Activated CD4-positive, alpha-beta memory T cell treated with anti-CD3 and anti-CD28 coated beads, Interleukin-2, amount 10 ng/mL, durations not matched to agents 7 days and 5 days (primary cell): ENCODE results near the gene PRAMEF14. TPM values are rescaled to one million over a fixed set of nuclear protein-coding genes. Genes with fewer than 3 reads are reported as not detected.
"Not testable (repeated sequence)": the region's sequence is repeated elsewhere in the genome, so short reads cannot be mapped to it uniquely, and the experiment has no call there.

Experiments
- CTCF ChIA-PET: fragments of 350-600 bp; sonication (Branson Sonifier 250); formaldehyde crosslinking; loops from one replicate; lab custom pipeline; 2021; ENCODE audit warnings: antibody characterized with exemption, inconsistent platforms; lab: Charles Lee
- POLR2A ChIA-PET: fragments of 350-600 bp; sonication (Branson Sonifier 250); formaldehyde crosslinking; loops from one replicate; lab custom pipeline; 2021; ENCODE audit warnings: antibody characterized with exemption; lab: Charles Lee
- DNase-seq: peaks from one replicate; pipeline ENCODE4 v3.0.0-alpha.2; 2020
- H3K27ac Mint-ChIP-seq: one replicate; pipeline ENCODE4 v1.8.0; 2021; ENCODE audit warnings: mild to moderate bottlenecking, mixed read lengths
- H3K27me3 Mint-ChIP-seq: one replicate; pipeline ENCODE4 v1.8.0; 2021; ENCODE audit warnings: mixed read lengths
- H3K36me3 Mint-ChIP-seq: one replicate; pipeline ENCODE4 v1.8.0; 2021; ENCODE audit warnings: low read depth, mixed read lengths
- H3K4me1 Mint-ChIP-seq: one replicate; pipeline ENCODE4 v1.8.0; 2021; ENCODE audit warnings: mixed read lengths
- H3K4me3 Mint-ChIP-seq: one replicate; pipeline ENCODE4 v1.8.0; 2021; ENCODE audit warnings: mild to moderate bottlenecking, mixed read lengths
- H3K9me3 Mint-ChIP-seq: one replicate; pipeline ENCODE4 v1.8.0; 2021; ENCODE audit warnings: mixed read lengths
- total RNA-seq, 2 experiments: library from RNA; stranded (reverse); gene quantifications; one replicate each; pipeline ENCODE4 v1.2.3, GENCODE V29; 2021

Gene PRAMEF14, protein sequence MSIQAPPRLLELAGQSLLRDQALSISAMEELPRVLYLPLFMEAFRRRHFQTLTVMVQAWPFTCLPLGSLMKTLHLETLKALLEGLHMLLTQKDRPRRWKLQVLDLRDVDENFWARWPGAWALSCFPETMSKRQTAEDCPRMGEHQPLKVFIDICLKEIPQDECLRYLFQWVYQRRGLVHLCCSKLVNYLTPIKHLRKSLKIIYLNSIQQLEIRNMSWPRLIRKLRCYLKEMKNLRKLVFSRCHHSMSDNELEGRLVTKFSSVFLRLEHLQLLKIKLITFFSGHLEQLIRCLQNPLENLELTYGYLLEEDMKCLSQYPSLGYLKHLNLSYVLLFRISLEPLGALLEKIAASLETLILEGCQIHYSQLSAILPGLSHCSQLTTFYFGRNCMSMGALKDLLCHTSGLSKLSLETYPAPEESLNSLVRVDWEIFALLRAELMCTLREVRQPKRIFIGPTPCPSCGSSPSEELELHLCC
- not detected for total RNA-seq

DNA sequence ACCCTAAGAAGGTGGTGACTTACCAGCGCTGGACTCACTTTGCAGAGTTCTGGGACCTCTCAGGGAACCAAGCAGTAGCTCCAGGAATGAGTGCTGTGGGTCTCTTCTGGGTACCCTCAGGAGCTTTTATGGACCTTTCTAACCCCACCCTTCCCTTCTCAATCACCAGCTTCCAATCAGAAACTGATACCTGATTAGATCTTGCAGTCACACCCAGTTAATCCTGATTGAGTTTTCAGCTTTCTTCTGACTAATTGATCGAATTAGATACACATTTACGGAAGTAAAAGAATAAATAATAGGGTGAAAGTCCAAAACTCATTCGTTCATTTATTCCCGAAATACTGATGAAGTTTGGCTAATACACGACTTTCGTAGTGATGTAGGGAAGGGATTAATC lies at the start of gene PRAMEF14:
PRAMEF14 (minus strand) TSS at position 101 of the 400 bp plus-strand sequence. CDS start 1,820 bp downstream, outside the sequence.
- POLR2A ChIA-PET, DNase-seq, H3K4me3 Mint-ChIP-seq, H3K36me3 Mint-ChIP-seq, H3K9me3 Mint-ChIP-seq, H3K4me1 Mint-ChIP-seq, H3K27me3 Mint-ChIP-seq, H3K27ac Mint-ChIP-seq, CTCF ChIA-PET: not testable (repeated sequence)

DNA sequence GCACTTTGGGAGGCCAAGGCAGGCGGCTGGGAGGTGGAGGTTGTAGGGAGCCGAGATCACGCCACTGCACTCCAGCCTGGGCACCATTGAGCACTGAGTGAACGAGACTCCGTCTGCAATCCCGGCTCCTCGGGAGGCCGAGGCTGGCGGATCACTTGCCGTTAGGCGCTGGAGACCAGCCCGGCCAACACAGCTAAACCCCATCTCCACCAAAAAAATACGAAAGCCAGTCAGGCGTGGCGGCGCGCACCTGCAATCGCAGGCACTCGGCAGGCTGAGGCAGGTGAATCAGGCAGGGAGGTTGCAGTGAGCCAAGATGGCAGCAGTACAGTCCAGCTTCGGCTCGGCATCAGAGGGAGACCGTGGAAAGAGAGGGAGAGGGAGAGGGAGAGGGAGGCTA lies 48.4 kb upstream of the PRAMEF14 start:
- H3K4me1 Mint-ChIP-seq, H3K9me3 Mint-ChIP-seq, DNase-seq, H3K4me3 Mint-ChIP-seq, H3K36me3 Mint-ChIP-seq, CTCF ChIA-PET, H3K27ac Mint-ChIP-seq, POLR2A ChIA-PET, H3K27me3 Mint-ChIP-seq: not testable (repeated sequence)

DNA sequence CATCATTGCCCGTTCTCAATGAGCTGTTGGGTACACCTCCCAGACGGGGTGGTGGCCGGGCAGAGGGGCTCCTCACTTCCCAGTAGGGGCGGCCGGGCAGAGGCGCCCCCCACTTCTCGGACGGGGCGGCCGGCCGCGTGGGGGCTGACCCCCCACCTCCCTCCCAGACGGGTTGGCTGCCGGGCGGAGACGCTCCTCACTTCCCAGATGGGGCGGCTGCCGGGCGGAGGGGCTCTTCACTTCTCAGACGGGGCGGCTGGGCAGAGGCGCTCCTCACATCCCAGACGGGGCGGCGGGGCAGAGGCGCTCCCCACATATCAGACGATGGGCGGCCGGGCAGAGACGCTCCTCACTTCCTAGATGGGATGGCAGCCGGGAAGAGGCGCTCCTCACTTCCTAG lies 47.8 kb upstream of the PRAMEF14 start:
- DNase-seq, H3K4me3 Mint-ChIP-seq, H3K27ac Mint-ChIP-seq, CTCF ChIA-PET, POLR2A ChIA-PET, H3K27me3 Mint-ChIP-seq, H3K36me3 Mint-ChIP-seq, H3K9me3 Mint-ChIP-seq, H3K4me1 Mint-ChIP-seq: not testable (repeated sequence)

DNA sequence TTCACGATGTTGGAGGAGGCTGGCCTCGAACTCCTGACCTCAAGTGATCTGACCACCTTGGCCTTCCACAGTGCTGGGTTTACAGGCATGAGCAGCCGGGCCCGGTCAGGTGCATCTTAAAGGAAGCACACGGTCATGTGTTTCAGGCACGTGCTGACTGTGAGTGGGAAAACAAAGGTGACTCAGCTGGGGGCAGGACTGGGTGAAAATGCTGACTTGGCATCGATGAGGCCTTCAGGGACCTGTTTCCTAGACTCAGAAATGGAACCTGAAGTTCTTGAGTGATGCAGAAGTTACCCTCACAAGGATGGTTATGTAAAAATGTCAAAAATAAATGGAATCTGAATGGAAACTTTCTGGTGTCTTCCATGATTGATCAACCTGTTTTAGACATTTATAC lies 46.1 kb upstream of the PRAMEF14 start:
- POLR2A ChIA-PET, H3K4me1 Mint-ChIP-seq, H3K9me3 Mint-ChIP-seq, CTCF ChIA-PET, H3K4me3 Mint-ChIP-seq, H3K27ac Mint-ChIP-seq, H3K27me3 Mint-ChIP-seq, H3K36me3 Mint-ChIP-seq, DNase-seq: not testable (repeated sequence)

DNA sequence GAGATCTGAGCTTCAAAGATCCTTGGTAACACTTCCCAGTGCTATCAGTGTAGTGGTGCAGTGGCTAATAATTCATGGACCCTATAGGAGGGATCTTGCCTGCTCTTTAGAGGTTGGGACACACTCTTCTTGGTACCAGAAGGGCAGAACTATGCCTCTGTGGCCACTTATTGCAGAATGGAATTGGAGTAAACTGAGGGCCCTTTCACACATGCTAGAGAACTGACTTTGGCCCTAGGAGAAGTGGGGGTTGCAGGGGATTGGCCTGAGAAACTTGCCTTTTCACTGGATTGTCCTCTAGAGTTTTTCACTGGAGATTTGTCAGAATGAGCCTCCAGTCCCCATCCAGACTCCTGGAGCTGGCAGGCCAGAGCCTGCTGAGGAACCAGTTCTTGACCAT lies 42.4 kb upstream of the PRAMEF14 start, which contains the start of gene PRAMEF17:
PRAMEF17 (plus strand) TSS at position 301 of the 400 bp plus-strand sequence; CDS start at position 327, 26 bp downstream.
- DNase-seq, H3K4me3 Mint-ChIP-seq, H3K27me3 Mint-ChIP-seq, H3K9me3 Mint-ChIP-seq, CTCF ChIA-PET, H3K36me3 Mint-ChIP-seq, POLR2A ChIA-PET, H3K27ac Mint-ChIP-seq, H3K4me1 Mint-ChIP-seq: not testable (repeated sequence)

DNA sequence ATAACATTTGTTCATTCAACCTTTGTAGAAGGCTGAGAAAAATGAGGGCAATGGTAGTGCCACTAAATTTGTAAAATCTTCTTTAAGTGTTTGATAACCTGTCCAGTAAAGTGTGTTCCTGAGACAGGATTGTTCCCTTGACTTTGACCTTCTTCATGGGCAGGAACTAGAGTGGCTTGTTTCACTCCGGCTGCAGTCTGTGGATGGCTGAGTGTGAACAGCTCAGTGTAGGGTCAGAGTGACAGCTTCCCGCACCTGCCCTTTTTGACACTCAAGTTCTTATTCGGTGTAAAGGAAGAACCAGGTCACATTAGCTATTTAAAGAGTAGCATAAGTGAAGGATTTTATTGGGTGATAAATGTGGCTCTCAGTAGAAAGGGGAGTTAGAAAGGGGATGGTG lies 33.4 kb upstream of the PRAMEF14 start:
- H3K27me3 Mint-ChIP-seq, H3K4me1 Mint-ChIP-seq, H3K9me3 Mint-ChIP-seq, CTCF ChIA-PET, H3K27ac Mint-ChIP-seq, POLR2A ChIA-PET, H3K36me3 Mint-ChIP-seq, H3K4me3 Mint-ChIP-seq, DNase-seq: not testable (repeated sequence)

DNA sequence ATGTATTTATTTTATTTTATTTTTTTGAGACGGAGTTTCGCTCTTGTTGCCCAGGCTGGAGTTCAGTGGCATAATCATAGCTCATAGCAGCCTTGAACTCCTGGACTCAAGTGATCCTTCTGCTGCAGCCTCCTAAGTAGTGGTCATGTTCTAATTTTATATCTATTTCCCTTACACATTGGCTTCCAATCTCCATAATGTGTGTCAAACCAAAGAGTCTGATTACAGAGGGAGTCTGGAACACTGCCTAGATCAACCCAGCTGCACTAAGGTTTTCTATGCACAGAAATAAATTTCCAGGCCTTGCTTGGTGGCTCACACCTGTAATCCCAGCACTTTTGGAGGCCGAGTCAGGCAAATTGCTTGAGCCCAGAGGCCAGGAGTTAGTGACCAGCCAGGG lies 32.0 kb upstream of the PRAMEF14 start:
- CTCF ChIA-PET, H3K4me1 Mint-ChIP-seq, H3K27me3 Mint-ChIP-seq, H3K4me3 Mint-ChIP-seq, H3K9me3 Mint-ChIP-seq, POLR2A ChIA-PET, DNase-seq, H3K36me3 Mint-ChIP-seq, H3K27ac Mint-ChIP-seq: not testable (repeated sequence)

DNA sequence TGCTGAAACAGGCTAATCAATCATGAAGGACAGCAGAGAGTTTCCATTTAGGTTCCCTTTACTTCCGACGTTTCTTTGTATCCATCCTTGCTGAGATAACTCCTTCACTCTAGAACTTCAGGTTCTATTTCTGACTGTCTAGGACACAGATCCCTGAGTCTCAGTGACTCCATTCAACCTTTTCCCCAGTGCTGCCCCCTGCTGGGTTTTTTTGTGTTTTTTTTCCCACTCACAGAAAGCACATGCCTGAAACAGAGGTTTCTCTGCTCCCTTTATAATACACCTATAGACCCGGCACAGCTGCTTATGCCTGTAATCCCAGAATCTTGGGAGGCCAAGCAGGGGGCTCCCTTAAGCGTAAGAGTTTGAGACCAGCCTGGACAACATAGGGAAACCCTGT lies 21.6 kb upstream of the PRAMEF14 start:
- H3K4me3 Mint-ChIP-seq, H3K27ac Mint-ChIP-seq, H3K4me1 Mint-ChIP-seq, H3K9me3 Mint-ChIP-seq, H3K36me3 Mint-ChIP-seq, H3K27me3 Mint-ChIP-seq, CTCF ChIA-PET, POLR2A ChIA-PET: not testable (repeated sequence)
- DNase-seq, result peak; percentile 19

DNA sequence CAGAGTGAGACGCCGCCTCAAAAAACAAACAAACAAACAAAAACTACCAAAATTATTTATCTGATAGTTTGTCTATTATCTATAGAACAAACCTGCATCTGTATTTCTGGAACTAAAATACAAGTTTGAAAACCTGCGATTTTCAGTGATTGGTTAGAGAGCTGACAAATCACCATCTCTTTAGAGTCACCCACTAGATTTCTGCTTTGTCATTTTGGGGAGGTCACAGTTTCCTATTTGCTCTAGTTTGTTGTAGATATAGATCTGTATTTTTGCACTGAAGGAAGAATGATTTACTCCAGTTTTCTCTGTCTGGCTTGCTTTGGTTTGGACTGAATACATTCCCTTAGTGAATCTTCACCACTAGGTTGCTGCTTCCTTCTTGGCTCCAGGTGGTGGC lies 19.6 kb upstream of the PRAMEF14 start:
- H3K9me3 Mint-ChIP-seq, CTCF ChIA-PET, H3K27ac Mint-ChIP-seq, DNase-seq, H3K4me3 Mint-ChIP-seq, H3K27me3 Mint-ChIP-seq, H3K36me3 Mint-ChIP-seq, POLR2A ChIA-PET, H3K4me1 Mint-ChIP-seq: not testable (repeated sequence)

DNA sequence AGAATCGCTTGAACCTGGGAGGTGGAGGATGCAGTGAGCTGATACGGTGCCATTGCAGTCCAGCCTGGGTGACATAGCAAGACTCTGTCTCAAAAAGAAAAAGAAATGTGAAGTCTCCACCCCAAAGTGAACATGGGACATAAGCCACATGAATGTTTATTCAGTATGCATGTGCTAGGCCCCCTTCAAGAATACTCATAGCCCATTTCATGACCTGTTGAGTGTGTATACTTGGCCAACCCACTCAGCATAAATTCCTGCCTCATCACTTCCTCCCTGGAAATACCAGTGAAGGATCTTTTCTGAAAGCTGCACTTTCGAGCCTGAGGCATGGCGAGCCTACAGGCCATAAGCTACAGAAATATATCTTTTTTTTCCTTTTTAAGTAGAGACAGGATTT lies 18.0 kb upstream of the PRAMEF14 start:
- H3K27me3 Mint-ChIP-seq, H3K36me3 Mint-ChIP-seq, CTCF ChIA-PET: not testable (repeated sequence)

DNA sequence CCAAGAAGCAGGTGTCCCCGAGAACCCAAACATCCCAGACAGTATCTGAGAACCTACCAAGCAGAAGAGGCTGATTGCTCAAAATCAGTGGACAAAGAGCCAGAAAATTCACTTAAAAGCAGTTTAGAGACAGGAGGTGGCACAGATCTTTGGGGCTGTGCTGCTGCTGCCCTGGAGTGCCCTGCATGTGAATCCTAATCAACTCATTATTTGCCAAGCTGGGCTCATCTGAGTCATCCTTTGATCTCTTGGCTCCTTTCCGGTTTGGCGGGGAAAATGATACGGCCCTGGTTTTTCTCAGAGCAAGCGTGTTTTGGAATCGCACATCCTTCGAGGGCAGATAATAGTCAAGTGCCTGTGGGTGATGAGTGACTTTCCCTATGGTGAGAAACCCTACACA lies 15.4 kb upstream of the PRAMEF14 start:
- POLR2A ChIA-PET, H3K27me3 Mint-ChIP-seq, H3K36me3 Mint-ChIP-seq, CTCF ChIA-PET, H3K4me1 Mint-ChIP-seq, H3K27ac Mint-ChIP-seq, H3K4me3 Mint-ChIP-seq, H3K9me3 Mint-ChIP-seq, DNase-seq: not testable (repeated sequence)

More for the DNA sequence above, 18.0 kb upstream of the PRAMEF14 start:
- H3K4me3 Mint-ChIP-seq, H3K9me3 Mint-ChIP-seq, DNase-seq, H3K4me1 Mint-ChIP-seq, POLR2A ChIA-PET, H3K27ac Mint-ChIP-seq: not testable (repeated sequence)

DNA sequence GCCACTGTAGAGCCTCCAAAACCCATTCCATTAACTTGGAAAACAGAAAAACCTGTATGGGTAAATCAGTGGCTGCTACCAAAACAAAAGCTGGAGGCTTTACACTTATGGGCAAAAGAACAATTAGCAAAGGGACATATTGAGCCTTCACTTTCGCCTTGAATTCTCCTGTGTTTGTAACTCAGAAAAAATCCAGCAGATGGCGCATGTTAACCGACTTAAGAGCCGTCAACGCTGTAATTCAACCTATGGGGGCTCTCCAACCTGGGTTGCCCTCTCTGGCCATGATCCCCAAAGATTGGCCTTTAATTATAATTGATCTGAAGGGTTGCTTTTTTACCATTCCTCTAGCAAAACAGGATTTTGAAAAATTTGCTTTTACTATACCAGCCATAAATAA lies 9.8 kb upstream of the PRAMEF14 start:
- CTCF ChIA-PET, DNase-seq: not testable (repeated sequence)

DNA sequence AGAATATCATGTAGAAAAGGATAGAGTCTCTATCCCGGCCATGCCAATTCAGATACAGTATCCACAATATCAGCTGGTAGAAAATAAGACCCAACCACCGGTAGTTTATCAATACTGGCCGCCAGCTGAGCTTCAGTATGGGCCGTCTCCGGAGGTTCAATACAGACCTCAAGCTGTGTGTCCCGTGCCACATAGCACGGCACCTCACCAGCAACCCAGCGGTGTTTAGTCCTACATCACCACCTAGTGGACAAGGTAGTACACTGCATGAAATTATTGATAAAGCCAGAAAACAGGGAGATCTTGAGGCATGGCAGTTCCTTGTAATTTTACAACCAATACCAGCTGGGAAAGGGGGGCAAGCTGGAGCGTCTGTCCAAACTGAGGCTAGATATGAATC lies 7.5 kb upstream of the PRAMEF14 start:
- POLR2A ChIA-PET, H3K4me3 Mint-ChIP-seq, H3K36me3 Mint-ChIP-seq, H3K9me3 Mint-ChIP-seq, H3K27me3 Mint-ChIP-seq, H3K4me1 Mint-ChIP-seq, DNase-seq, CTCF ChIA-PET, H3K27ac Mint-ChIP-seq: not testable (repeated sequence)

More for the DNA sequence above, 9.8 kb upstream of the PRAMEF14 start:
- POLR2A ChIA-PET, H3K27me3 Mint-ChIP-seq, H3K27ac Mint-ChIP-seq, H3K9me3 Mint-ChIP-seq, H3K36me3 Mint-ChIP-seq, H3K4me3 Mint-ChIP-seq, H3K4me1 Mint-ChIP-seq: not testable (repeated sequence)

DNA sequence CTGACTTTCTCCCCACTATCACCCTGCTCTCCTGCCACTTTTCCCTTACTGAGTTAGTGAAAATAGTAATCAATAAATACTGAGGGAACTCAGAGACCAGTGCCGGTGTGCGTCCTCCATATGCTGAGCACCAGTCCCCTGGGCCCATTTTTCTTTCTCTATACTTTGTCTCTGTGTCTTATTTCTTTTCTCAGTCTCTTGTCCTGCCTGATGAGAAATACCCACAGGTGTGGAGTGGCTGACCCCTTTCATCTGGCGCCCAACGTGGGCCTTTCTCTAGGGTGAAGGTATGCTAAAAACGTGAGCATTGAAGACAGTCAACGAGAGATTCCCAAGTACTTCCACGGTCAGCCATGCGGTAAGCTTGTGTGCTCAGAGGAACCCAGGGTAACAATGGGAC lies 6.5 kb upstream of the PRAMEF14 start:
- H3K4me3 Mint-ChIP-seq, DNase-seq, H3K9me3 Mint-ChIP-seq, H3K27ac Mint-ChIP-seq, CTCF ChIA-PET, H3K4me1 Mint-ChIP-seq, H3K27me3 Mint-ChIP-seq, H3K36me3 Mint-ChIP-seq, POLR2A ChIA-PET: not testable (repeated sequence)
